HG02970 (cell line): ENCODE data around the gene PROK1.

Source experiments
- ATAC-seq: cut with Tn5 transposase; IDR thresholded peaks from one replicate; pipeline ENCODE4 v1.9.1; 2021; ENCODE audit warnings: mild to moderate bottlenecking, moderate library complexity, moderate number of reproducible peaks; ENCODE audit not compliant: unreplicated experiment, low FRiP score

Gene PROK1

DNA sequence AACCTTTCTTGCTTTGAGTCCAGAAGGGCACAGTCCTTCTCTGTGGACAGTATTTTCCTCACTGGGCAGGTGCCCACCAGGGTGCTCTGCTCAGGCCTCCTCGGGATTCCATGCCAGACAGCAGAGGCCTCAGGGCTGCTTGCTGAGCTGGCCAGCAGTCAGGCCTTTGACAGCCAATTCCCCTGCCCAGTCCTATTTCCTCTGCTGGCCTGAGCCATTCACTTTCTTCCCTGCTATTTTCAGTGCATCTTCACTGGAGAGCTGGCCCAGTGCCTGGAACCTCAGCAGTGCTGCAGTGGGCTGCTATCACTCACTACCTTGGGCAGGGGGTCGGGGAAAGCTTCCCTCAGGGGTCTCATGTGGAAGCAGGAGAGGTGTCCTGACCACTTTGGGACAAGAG, 34.8 kb downstream of the PROK1 start:
- no peak for ATAC-seq

DNA sequence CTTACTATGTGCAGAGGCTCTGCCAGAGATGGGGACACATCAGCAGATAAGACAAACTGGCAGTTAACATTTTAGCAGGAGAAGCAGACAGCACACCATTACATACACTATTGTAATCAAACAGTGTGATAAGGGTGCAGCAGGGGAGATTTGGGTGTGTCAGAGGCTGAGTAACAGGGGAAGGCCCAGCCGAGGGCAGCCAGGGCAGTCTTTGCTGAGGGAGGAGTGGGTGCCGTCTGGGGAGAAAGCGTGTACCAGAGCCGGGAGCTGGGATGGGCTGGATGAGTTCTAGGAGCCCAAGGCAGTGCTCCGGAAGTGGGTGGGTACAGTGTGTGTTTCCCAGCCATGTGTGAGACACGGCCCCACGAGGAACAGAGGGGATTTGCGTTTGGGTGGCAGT, 36.8 kb downstream of the PROK1 start:
- ATAC-seq: no peak

GRCh38 chr1:110488161-110488560, 37.2 kb downstream of the PROK1 start:
- ATAC-seq: no peak

GRCh38 chr1:110488867-110489266, 37.9 kb downstream of the PROK1 start:
- no peak for ATAC-seq

- no peak for ATAC-seq
Measured at GRCh38 chr1:110489406-110489805, 38.5 kb downstream of the PROK1 start.

- ATAC-seq: no peak
Measured at GRCh38 chr1:110489973-110490542, 39.1 kb downstream of the PROK1 start.

DNA sequence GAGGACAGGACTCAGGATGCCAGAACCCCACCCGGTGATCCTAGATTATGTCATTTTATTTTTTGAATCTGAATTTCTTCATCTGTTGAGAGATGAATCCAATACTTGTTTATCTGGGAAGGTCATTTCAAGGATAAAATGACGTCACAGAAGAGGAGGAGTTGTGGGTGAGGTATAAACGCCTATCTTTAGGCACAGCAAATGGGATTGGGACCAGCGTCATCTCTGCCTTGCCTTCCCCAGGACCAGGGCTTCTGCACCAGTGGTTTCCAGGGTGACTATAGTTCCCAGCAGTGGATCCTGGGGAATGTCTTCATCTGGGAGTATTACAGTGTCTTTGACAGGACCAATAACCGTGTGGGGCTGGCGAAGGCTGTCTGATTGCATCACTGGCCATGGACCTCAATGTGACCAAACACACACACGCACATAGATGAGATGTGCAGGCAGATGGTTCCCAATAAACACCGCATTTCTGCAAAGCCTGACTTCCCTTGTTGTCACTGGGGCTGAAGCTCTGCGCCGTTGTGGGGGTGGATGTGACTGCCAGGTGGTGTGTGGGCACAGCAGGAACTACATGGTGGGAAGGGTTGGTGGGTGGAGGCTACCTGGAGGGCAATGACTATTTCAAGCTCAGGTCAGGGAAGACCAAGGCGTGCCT, 40.0 kb downstream of the PROK1 start:
- no peak for ATAC-seq

- no peak for ATAC-seq
Measured at GRCh38 chr1:110492573-110492972, 41.6 kb downstream of the PROK1 start.

DNA sequence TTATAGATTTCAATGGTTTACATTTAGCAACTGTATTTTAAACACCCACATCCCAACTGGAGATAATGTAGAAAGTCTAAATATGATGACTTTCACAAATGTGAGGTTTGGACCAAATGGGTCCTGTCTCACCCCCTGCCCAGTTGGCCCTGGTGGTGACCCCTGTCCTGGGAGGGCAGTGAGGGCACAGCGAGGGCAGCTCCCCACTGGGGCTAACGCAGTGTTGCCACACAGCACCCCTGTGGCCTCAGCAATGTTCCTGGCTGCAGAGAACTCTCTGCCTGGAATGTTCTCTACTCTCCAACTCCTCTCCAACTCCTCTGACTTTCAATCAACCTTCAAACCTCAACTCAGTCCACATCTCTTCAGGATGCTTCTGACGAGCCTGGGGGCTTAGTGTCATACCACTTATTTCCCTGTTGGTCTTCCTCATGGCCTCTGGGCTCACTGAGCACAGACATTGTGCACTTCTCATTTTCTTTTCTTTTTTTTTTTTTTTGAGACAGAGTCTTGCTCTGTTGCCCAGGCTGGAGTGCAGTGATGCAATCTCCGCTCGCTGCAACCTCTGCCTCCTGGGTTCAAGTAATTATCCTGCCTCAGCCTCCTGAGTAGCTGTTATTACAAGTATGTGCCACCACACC, 42.2 kb downstream of the PROK1 start:
- ATAC-seq: no peak

DNA sequence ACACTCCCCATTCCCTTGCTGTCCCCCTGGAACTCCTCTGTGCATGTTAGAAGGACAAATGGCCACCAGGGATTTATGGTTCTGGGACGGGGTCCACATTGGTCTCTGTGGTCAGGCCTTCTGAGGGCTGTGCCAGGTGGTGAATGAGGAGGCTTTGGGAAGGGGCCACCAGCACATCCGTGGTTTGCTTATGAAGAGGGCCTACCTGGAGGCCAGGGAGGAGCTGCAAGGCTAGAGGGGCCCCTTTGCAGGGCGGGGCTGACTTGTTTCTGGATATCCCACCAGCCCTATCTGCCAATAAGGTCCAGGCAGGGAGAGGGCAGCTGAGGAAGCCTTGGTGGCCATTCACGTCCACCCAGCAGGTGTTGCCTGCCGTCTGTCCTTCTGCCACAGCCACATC, 43.1 kb downstream of the PROK1 start:
- no peak for ATAC-seq

- no peak for ATAC-seq
Measured at GRCh38 chr1:110494522-110495406, 43.8 kb downstream of the PROK1 start.

DNA sequence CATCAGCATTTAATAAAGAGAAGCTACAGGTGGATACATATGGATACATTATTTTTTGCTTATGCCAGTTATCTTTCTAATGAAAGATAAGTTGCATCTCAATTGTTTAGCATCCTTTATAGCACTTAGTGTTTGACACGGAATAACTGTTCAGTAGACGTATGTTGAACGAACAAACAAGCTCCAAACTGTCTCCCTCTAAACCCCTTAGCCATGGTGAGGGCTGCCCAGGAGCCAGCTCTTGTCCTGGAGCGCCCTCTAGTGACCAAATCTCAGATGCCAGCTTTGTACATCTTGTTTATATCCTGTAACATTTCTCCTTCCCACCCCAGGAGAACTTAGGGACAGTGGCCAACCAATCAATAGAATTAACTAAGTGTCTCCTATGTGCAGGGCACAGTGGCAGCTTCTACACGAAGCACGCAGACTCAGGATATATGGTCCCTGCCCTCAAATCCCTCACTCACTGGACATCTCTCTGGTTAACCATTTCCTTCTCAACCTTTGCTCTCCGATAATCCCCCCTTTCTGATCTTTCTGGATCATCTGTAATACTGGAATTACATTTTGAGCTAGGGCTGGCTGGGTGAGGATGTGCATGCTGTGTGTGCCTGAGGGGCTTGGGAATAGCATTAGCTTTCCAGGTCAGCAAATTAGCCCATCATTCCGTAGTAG, 45.1 kb downstream of the PROK1 start:
- ATAC-seq: no peak

- ATAC-seq: no peak
Measured at GRCh38 chr1:110498270-110498669, 47.3 kb downstream of the PROK1 start.

- no peak for ATAC-seq
Measured at GRCh38 chr1:110501488-110502132, 50.7 kb downstream of the PROK1 start.

DNA sequence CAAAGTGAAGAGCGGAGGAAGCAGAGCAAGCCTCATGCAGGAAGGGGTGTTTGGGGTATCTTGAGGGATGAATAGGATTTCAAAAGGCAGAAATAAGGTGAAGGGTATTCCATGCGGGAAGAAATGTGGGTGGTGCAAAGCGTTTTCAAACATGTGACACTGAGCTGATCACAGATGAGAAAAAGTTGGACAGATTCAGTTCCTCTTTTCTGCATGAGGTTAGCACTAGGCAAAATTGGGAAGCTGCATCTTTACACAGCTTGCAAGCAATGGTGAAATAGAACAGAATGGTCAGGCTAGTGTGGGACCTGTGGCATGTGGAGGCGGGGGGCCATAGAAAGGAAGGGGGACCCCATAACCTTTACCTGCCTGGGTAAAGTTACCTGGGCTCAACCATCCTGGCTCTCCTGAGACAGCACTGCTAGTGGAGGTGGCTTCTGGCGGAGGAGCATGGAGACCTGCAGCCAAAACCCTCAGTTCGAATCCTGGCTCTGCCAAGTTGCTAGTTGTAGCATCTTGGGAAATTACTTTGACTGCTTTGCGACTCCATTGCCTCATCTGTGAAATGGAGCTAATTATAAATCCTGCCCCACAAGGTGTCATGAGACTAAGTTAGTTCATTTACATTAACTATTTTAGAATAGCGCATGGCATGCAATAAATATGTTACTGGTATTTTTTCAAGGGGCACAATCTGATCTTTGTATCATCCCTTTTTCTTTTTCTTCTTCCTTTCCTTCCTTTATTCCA, 51.6 kb downstream of the PROK1 start:
- ATAC-seq: no peak

DNA sequence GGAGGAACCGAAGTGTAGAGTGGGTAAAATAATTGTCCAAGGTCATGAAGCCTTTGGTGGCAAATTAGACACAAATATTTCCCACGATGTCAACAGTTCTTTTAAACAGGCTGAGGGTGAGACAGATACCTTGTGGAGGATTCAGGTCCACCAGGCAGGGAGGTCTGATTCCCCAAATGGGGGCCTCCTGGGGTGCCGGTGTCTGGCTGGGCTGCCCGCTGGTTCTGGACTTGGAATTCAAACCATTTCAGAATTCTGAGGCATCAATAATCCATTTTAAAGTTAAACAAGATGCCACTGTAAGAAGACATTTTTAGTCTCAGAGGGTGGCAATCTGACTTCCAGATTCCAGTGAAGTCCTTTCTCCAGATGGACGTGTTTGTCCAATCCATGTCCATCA, 52.5 kb downstream of the PROK1 start:
- no peak for ATAC-seq

DNA sequence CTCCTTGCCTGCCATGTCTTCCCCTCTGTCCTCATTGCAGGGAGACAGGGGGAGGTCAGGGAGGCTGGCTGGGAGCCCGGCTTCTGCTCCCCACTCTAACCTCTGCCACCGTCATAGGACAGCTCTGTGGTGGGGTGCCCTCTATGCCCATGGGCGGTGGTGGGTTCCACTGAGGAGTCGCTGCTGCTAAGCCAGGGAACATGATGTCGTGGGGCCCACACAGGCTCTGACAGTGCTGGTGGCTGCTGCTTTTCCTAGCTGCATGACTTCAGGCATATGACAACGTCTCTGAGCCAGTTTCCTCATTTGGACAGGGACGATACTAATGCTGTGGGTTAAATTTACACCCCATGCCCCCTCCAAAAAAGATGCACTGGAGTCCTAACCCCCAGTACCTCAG, 53.3 kb downstream of the PROK1 start:
- ATAC-seq: no peak

GRCh38 chr1:110505596-110505995, 54.6 kb downstream of the PROK1 start:
- no peak for ATAC-seq

- no peak for ATAC-seq
Measured at GRCh38 chr1:110506541-110506940, 55.6 kb downstream of the PROK1 start.
